ENCODE data around the gene EXOC2. TPM values are rescaled to one million over a fixed set of nuclear protein-coding genes. Genes with fewer than 3 reads are reported as not detected.

EXOC2 gene
- total and polyA plus RNA-seq, 10 of the 15 experiments (the other 5 are each of a cell fraction or from before 2014, with no cell fraction given): 8.7 to 32.8 (median 20.7) TPM

- in situ Hi-C loops (cut with MboI): no loop called here
- Histone ChIP-seq H2AFZ (ENCODE audit: control insufficient read depth, low read depth, low read length) (no peak overlapping the region), H3K36me3 (ENCODE audit: control insufficient read depth in 2 of 2, insufficient read depth in 2 of 2, low read length in 1 of 2) (no peaks in the 10 kb centered on the region), H3K27ac (ENCODE audit: control insufficient read depth, insufficient read depth) (no peak overlapping the region), H4K20me1 (ENCODE audit: control insufficient read depth, insufficient read depth) (no peaks in the 10 kb centered on the region), H3K27me3 (replicated peaks in 1 of 2; ENCODE audit: control insufficient read depth in 2 of 2, insufficient read depth in 2 of 2, low read length in 1 of 2) (no peaks in the 10 kb centered on the region), H3K4me3 (no peak overlapping the region), H3K4me1 (ENCODE audit: control insufficient read depth, insufficient read depth, low read length) (peaks cover 19% of the 10 kb centered on the region), H3K79me2 (ENCODE audit: control insufficient read depth, insufficient read depth, low read length) (no peaks in the 10 kb centered on the region), H3K9me3 (replicated peaks; ENCODE audit: control insufficient read depth, insufficient read depth, low read length) (no peaks in the 10 kb centered on the region), H3K4me2 (ENCODE audit: control insufficient read depth, insufficient read depth) (no peak overlapping the region), H3K9ac (ENCODE audit: control insufficient read depth, insufficient read depth, low read length) (no peak overlapping the region)
- BruUV-seq (replicated peaks): no TSS peak
- ATAC-seq (no peak), DNase-seq (ENCODE audit: low read depth, low spot score) (no peak), FAIRE-seq (no peak)
- 86% methylated on average over 6 of the region's 6 CpGs for WGBS (ENCODE audit: insufficient coverage, insufficient replicate concordance, low lambda C conversion rate, missing lambda C conversion rate)
- SMC1A ChIA-PET (ENCODE audit: uncharacterized antibody, unreplicated experiment): interaction anchor here (0.9 kb wide), 1 partner anchor 39 kb away, joined by 3 read pairs; no protein-coding TSS in a partner anchor
- TF ChIP-seq BCL11A (IDR thresholded peaks at IDR 0.05; ENCODE audit: low read depth, low read length) (no peak), KDM1A (IDR thresholded peaks at IDR 0.05; ENCODE audit: borderline replicate concordance) (no peak), SREBF2 (IDR thresholded peaks at IDR 0.05; ENCODE audit: low read length) (no peak), BMI1 (IDR thresholded peaks at IDR 0.05; ENCODE audit: borderline replicate concordance) (no peak), GATAD2B (conservative IDR thresholded peaks at IDR 0.05; ENCODE audit: low read depth) (no peak), CHD1 (IDR thresholded peaks at IDR 0.05; ENCODE audit: low read depth, low read length) (no peak), EGR1 (IDR thresholded peaks at IDR 0.05; ENCODE audit: borderline replicate concordance in 1 of 2, low read depth in 2 of 2, low read length in 2 of 2) (no peak), NR2C2 (IDR thresholded peaks at IDR 0.05; ENCODE audit: borderline replicate concordance, control insufficient read depth, insufficient read length, low read depth) (no peak), NFYA (IDR thresholded peaks at IDR 0.05; ENCODE audit: borderline replicate concordance, low read depth, low read length) (no peak), TAF1 (IDR thresholded peaks at IDR 0.05; ENCODE audit: borderline replicate concordance, low read depth, low read length) (no peak), IRF4 (IDR thresholded peaks at IDR 0.05; ENCODE audit: low read depth, low read length) (no peak), CHD2 (IDR thresholded peaks at IDR 0.05; ENCODE audit: borderline replicate concordance, low read depth, low read length) (no peak), PAX5 (IDR thresholded peaks at IDR 0.05; ENCODE audit: borderline replicate concordance, low read depth, low read length) (no peak), EED (IDR thresholded peaks at IDR 0.05; ENCODE audit: low read depth) (no peak), HCFC1 (IDR thresholded peaks at IDR 0.05; ENCODE audit: low read length) (no peak), BACH1 (IDR thresholded peaks at IDR 0.05; ENCODE audit: borderline replicate concordance) (no peak)
- TF ChIP-seq, protein P1, sequence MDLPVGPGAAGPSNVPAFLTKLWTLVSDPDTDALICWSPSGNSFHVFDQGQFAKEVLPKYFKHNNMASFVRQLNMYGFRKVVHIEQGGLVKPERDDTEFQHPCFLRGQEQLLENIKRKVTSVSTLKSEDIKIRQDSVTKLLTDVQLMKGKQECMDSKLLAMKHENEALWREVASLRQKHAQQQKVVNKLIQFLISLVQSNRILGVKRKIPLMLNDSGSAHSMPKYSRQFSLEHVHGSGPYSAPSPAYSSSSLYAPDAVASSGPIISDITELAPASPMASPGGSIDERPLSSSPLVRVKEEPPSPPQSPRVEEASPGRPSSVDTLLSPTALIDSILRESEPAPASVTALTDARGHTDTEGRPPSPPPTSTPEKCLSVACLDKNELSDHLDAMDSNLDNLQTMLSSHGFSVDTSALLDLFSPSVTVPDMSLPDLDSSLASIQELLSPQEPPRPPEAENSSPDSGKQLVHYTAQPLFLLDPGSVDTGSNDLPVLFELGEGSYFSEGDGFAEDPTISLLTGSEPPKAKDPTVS (IDR thresholded peaks at IDR 0.05; ENCODE audit: low read depth, low read length): no peak
- intact Hi-C loops (cut with micrococcal nuclease; ENCODE audit: unreplicated experiment): no loop called here
- POLR2A ChIA-PET: no interaction called here
- RAD21 ChIA-PET (ENCODE audit: unreplicated experiment): no interaction called here
- CTCF ChIA-PET: interaction anchor here (0.7 kb wide), 1 partner anchor 960 kb away, joined by 3 read pairs; no protein-coding TSS in a partner anchor
These were observed 255.9 kb downstream of the EXOC2 start for GRCh38 chr6:437037-437392.
